GM21381 (cell line): ENCODE measurements around the gene CELF4.

Experiments
- ATAC-seq: cut with Tn5 transposase; IDR thresholded peaks from one replicate; pipeline ENCODE4 v1.9.1; 2021; ENCODE audit warnings: mild to moderate bottlenecking, moderate library complexity; ENCODE audit not compliant: unreplicated experiment

The CELF4 gene

GRCh38 chr18:37565101-37565976 lies at the start of gene CELF4:
TSS of gene CELF4 (minus strand) at chr18:37565798.
- no peak for ATAC-seq

DNA sequence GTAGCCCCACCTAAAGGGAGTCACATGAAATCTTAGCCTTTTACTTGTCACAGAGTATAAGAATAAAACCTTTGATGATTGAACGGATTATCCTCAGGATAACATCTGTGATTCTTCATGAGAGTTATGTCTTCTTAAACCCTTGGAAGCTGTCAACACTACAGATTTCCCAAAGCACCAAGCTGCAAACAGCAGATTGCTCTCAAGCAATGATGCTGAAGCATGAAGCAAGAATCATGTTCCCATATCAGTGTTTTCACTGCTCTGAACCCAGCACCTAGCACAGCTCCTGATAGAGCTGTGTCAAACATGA lies 47.6 kb upstream of the CELF4 start:
- no peak for ATAC-seq

- ATAC-seq, result no peak
These were observed 47.1 kb upstream of the CELF4 start for GRCh38 chr18:37612524-37613252.

GRCh38 chr18:37611614-37612279 lies 46.1 kb upstream of the CELF4 start:
- ATAC-seq, result no peak

DNA sequence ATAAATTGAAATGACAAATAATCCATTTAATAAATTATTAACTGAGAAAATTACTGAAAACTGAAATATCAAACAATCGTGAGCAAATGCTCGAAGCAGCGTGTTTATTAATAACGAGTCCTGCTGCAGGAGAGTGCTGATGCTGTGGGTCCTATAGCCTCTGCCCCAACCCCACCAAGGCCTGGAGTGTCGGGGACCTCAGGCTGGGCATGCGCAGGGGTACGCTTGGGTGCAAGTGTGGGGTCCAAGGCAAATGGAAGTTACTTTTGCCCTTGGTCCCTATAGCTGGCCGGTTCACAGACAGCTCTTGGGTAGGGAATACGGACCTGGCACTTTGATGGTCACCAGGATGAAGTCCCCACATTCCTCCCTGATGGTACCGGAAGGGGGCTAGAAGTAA lies 43.3 kb upstream of the CELF4 start:
- ATAC-seq, result no peak

DNA sequence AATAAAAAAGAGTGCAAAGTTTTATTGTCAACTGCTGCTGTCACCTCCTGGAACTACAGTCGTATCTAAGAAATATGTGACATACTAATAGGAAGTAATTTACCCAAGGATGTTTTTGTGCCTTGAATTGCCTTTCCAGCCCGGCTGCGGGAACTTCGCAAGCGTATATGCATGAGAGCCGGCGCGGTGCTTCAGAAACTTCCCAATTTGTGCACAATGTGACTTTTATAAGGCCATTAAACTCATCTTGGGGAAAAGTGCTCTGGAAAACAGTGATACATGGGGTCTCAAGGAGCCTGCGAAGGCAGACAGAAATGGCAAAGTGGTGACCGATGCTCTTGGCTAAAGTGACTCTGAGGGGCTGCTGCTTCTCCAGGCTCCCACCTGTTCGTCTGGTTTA lies 41.7 kb upstream of the CELF4 start:
- no peak for ATAC-seq

DNA sequence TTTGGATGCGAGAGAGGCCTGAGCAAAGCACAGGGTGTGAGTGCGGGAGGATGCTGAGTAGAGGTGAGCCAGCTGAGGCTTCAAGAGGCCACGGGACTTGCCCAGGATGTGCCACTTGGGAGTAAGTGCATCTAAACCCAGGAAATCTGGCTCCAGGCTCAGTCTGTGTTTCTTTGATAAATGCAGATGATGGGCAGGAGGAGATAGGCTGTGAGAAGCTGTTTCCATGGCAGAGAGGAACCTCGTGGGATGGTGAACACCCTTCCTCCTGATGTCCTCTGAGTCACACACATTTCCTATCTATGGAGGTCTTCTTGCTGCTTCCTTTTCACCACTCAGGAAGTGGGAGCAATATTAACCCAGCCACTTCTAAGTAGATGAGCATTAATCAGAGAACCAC lies 38.4 kb upstream of the CELF4 start:
- no peak for ATAC-seq

- no peak for ATAC-seq
These were observed 33.6 kb upstream of the CELF4 start for GRCh38 chr18:37598966-37599896.

DNA sequence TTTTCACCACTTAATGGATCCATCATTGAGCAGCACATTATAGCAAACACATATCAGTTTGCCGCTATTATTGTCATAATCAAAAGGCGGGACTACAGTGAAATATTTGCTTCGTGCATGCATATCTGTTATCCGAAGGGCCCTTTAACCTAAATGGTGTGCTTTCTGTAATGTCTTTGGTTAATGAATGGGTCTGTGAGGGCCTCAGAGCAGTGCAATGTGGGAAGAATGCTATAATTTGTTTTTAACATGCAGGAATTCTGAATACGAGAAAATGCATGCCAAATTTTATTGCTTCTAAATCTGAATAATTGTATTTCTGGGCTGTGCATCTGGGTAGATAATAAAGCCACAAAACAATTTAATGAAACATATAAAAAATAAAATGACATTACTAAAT lies 32.8 kb upstream of the CELF4 start:
- no peak for ATAC-seq

DNA sequence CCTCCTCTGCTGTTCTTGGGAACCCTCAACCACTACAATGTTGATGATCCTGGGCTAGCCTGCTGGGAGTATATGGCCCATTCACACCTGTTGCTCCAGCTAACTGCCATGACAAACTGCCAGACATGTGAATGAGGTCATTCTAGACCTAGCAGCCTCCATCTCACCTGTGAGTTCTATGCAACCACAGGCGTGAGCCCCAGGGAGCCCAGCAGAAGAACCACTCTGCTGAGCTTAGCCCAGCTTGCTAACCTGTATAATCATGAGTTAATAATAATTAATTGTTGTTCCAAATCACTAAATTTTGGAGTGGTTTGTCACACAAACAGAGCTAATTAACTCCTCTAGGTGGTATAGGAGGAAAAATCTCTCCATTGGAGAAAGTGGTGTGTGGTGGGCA lies 24.7 kb upstream of the CELF4 start:
- ATAC-seq, result no peak

GRCh38 chr18:37588289-37588688 lies 22.7 kb upstream of the CELF4 start:
- ATAC-seq, result no peak

- ATAC-seq, result no peak
These were observed 21.1 kb upstream of the CELF4 start for GRCh38 chr18:37586656-37587225.

GRCh38 chr18:37584952-37585695 lies 19.5 kb upstream of the CELF4 start:
- ATAC-seq, result no peak

DNA sequence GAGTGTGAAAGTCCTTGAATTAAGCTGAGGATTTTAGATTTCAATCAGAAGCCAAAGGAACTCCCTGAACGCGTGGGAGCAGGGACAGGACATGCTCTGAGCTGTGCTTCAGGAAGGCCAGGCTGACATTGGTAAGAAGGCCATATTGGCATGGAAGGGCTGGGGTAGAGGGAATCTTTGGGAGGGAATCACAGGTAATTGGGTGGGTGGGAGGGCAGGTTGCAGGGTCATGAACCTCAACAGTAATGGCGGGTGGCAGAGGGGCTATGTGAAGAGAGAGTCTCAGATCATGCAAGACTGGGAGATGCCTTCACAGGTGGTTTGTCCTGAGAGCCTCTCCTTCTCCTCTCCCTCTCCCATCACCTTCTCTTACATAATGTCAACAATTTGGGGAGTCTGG lies 18.6 kb upstream of the CELF4 start:
- no peak for ATAC-seq

GRCh38 chr18:37582261-37582660 lies 16.7 kb upstream of the CELF4 start:
- no peak for ATAC-seq

DNA sequence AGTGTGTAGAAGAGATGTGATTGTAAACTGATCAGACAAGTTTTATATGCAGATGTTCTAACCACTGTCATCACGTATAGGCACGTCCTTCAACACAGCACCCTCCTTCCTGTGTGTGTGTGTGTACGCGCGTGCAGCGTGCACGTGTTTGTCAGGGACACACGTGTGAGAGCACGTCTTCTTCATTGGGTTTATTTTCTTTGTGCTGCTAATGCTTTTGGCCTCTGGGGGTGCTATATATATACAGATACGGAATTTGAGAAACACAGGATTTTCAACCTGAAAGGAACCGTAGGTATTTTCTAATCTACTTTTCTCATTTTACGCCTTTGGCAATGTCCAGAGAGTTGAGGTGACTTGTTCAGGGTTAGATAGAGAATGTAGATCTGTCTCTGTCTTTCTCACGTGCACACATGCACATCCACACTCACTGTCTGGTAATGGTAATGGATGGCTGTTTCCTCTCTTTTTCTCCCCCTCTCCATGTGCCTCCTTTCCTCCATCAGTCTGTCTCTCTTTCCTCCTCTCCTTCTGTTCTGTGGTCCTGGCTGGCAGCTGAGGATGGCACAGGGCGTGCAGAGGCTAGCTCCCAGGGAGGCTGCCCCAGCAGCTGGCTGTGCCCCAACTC lies 13.4 kb upstream of the CELF4 start:
- no peak for ATAC-seq

DNA sequence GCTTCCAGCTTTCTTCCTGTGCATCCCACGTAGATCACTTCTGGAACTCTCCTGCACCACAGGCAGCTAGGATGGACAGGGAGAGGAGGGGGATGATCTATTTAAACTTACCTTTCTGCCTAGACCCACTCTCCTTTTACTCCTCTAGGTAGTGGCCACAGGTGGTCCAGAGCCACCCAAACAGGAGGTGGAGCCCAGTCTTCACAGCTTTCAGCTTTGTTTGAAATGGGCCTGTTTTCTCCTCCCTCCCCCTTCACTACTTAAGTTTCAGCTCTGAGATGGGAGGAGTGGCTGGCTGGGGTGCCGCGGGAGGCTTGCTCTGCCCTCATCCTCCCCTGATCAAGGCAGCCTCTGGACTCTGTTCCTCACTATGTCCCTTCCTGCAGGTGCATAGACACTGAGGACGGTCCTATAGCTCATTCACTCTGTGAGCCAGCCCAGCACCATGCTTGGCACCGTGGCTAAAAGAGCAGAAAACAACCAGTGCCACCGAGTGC lies 12.6 kb upstream of the CELF4 start:
- no peak for ATAC-seq

- no peak for ATAC-seq
These were observed 11.5 kb upstream of the CELF4 start for GRCh38 chr18:37577051-37577611.

DNA sequence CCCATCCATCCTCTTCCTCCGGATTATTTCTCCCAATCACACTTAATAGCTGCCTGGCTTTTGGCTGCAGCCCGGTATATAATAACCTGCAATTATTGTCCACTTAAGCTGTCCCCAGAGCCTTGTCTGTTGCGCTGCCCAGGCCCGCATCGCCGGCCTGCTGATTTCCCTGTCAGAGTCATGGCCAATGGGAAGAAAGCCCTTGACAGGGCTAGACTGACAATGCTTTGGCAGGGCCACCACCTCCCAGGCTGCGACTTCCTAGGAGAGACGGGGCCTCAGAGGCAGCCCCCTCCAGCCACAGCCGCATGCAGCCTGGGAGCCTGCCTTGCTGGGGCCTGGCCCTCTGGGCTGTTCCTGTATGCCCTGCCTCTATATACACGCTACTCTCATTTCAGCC lies 10.0 kb upstream of the CELF4 start:
- no peak for ATAC-seq
